Mammary epithelial cell (primary cell): ENCODE measurements around the gene RRAGD.

Experiments
- EZH2 ChIP-seq: IDR thresholded peaks from 2 replicates; pipeline ENCODE4 v1.6.1; 2012; ENCODE audit warnings: low read length, inconsistent platforms, borderline replicate concordance
- TF ChIP-seq, protein P1 (sequence below), 2 donors: IDR thresholded peaks in 1 of 2; conservative IDR thresholded peaks in 1 of 2; 2 replicates each; pipeline ENCODE4 v1.5.1; 2011 to 2012; ENCODE audit warnings: inconsistent platforms in 2 of 2, low read length in 2 of 2, mild to moderate bottlenecking in 2 of 2, control low read depth in 1 of 2, low read depth in 1 of 2; ENCODE audit not compliant: insufficient read depth in 1 of 2; ENCODE audit errors: extremely low read depth in 1 of 2

GRCh38 chr6:89392823-89393222 lies 19.2 kb downstream of the RRAGD start:
- TF ChIP-seq, protein P1, sequence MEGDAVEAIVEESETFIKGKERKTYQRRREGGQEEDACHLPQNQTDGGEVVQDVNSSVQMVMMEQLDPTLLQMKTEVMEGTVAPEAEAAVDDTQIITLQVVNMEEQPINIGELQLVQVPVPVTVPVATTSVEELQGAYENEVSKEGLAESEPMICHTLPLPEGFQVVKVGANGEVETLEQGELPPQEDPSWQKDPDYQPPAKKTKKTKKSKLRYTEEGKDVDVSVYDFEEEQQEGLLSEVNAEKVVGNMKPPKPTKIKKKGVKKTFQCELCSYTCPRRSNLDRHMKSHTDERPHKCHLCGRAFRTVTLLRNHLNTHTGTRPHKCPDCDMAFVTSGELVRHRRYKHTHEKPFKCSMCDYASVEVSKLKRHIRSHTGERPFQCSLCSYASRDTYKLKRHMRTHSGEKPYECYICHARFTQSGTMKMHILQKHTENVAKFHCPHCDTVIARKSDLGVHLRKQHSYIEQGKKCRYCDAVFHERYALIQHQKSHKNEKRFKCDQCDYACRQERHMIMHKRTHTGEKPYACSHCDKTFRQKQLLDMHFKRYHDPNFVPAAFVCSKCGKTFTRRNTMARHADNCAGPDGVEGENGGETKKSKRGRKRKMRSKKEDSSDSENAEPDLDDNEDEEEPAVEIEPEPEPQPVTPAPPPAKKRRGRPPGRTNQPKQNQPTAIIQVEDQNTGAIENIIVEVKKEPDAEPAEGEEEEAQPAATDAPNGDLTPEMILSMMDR (conservative IDR thresholded peaks at IDR 0.05 in 1 of 2, IDR thresholded peaks at IDR 0.05 in 1 of 2; ENCODE audit: extremely low read depth in 1 of 2, insufficient read depth in 1 of 2, low read depth in 1 of 2, low read length in 2 of 2), result no peak
- TF ChIP-seq EZH2, result no peak
